HepG2 (cell line): ENCODE data around the gene CADPS. TPM values are rescaled to one million over a fixed set of nuclear protein-coding genes. Genes with fewer than 3 reads are reported as not detected.

Source experiments
- ATAC-seq: fragments of 200-7000 bp; cut with Tn5 transposase; 3 replicates; pipeline ENCODE4 v1.9.1; 2020; ENCODE audit warnings: mild to moderate bottlenecking, moderate library complexity
- BruUV-seq: library from RNA; stranded (reverse); fragments of 400-500 nt; replicated peaks from 2 replicates; lab custom pipeline; 2021; lab: Mats Ljungman, UMichigan
- CTCF ChIA-PET: fragments of 300-600 bp; formaldehyde crosslinking; extraction: SDS; loops from one replicate; lab custom pipeline; 2021; ENCODE audit warnings: low total read pairs, inconsistent platforms, low intra/inter-chr PET ratio; lab: Yijun Ruan, JAX
- POLR2A ChIA-PET: fragments of 350-600 bp; sonication (Branson Sonifier 250); formaldehyde crosslinking; loops from one replicate; lab custom pipeline; 2020; ENCODE audit warnings: antibody characterized with exemption, inconsistent platforms; lab: Yijun Ruan, JAX
- DNase-seq: peaks from one replicate; pipeline ENCODE4 v3.0.0-alpha.2; 2015; ENCODE audit warnings: low spot score
- FAIRE-seq: peaks from 3 replicates; lab custom pipeline; 2011; peaks lifted over from hg19 to GRCh38; lab: Jason Lieb, UNC
- H2AFZ ChIP-seq: one replicate; pipeline ENCODE4 v1.6.1; 2011; ENCODE audit warnings: low read length, inconsistent platforms
- H3K27ac ChIP-seq: fragments of 300-600 bp; 3 replicates; pipeline ENCODE4 v1.8.0; 2011; ENCODE audit warnings: mixed run types, mild to moderate bottlenecking, mixed read lengths, low read length, inconsistent platforms; ENCODE audit not compliant: insufficient read depth; ENCODE audit errors: extremely low read length
- H3K27me3 ChIP-seq, 2 experiments: fragments of 200-600 bp in 1 of 2; 2 replicates in 1 of 2; 3 replicates in 1 of 2; pipeline versions ENCODE4 v1.6.0 to v1.8.0; 2011; ENCODE audit warnings: low read length in 2 of 2, mild to moderate bottlenecking in 2 of 2, moderate library complexity in 2 of 2, inconsistent platforms in 1 of 2; ENCODE audit not compliant: insufficient read depth in 2 of 2, control insufficient read depth in 1 of 2
- H3K36me3 ChIP-seq, 2 experiments: fragments of 200-600 bp in 1 of 2; replicated peaks in 1 of 2; 2 replicates in 1 of 2; 3 replicates in 1 of 2; pipeline versions ENCODE4 v1.5.1 to v1.8.0; 2011; ENCODE audit warnings: low read length in 2 of 2, inconsistent platforms in 1 of 2; ENCODE audit not compliant: insufficient read depth in 2 of 2, control insufficient read depth in 1 of 2
- H3K4me1 ChIP-seq: 2 replicates; pipeline ENCODE4 v1.5.1; 2012; ENCODE audit warnings: low read length, inconsistent platforms; ENCODE audit not compliant: insufficient read depth
- H3K4me2 ChIP-seq: 2 replicates; pipeline ENCODE4 v1.6.0; 2011; ENCODE audit warnings: low read depth, low read length, inconsistent platforms
- H3K4me3 ChIP-seq, 3 experiments: fragments of 200-600 bp in 1 of 3; sonication (generic), shearing (Covaris generic) in 1 of 3; replicated peaks in 1 of 3; 2 replicates each; pipeline ENCODE4 v1.5.1; 2011 to 2016; ENCODE audit warnings: low read length in 3 of 3, inconsistent platforms in 2 of 3, low read depth in 2 of 3, mild to moderate bottlenecking in 2 of 3, control low read depth in 1 of 3, mixed read lengths in 1 of 3; ENCODE audit not compliant: insufficient read depth in 1 of 3
- H3K79me2 ChIP-seq: one replicate; pipeline ENCODE4 v1.6.1; 2011; ENCODE audit warnings: low read length, inconsistent platforms; ENCODE audit not compliant: insufficient read depth
- H3K9ac ChIP-seq: 2 replicates; pipeline ENCODE4 v1.6.0; 2011; ENCODE audit warnings: mild to moderate bottlenecking, low read depth, low read length, inconsistent platforms; ENCODE audit not compliant: insufficient read depth
- H3K9me3 ChIP-seq: 2 replicates; pipeline ENCODE4 v1.5.1; 2012; ENCODE audit warnings: mild to moderate bottlenecking, low read length
- H4K20me1 ChIP-seq: 2 replicates; pipeline ENCODE4 v1.6.0; 2011; ENCODE audit warnings: inconsistent platforms, mild to moderate bottlenecking, low read length, moderate library complexity; ENCODE audit not compliant: insufficient read depth
- ARNT ChIP-seq: fragments of 450-650 bp; IDR thresholded peaks from 2 replicates; pipeline ENCODE4 v1.6.1; 2017
- CHD2 ChIP-seq: IDR thresholded peaks from 2 replicates; pipeline ENCODE4 v1.6.1; 2011; ENCODE audit warnings: low read depth, low read length, improper control_type of control experiment
- ELF3 ChIP-seq: IDR thresholded peaks from 2 replicates; pipeline ENCODE4 v1.6.1; 2016; ENCODE audit warnings: missing genetic modification reagents, missing compliant biosample characterization
- FOXJ3 ChIP-seq: sonication (generic); formaldehyde crosslinking; IDR thresholded peaks from 2 replicates; pipeline ENCODE4 v1.4.0; 2020; ENCODE audit warnings: missing genetic modification reagents, mild to moderate bottlenecking, borderline replicate concordance
- HDAC6 ChIP-seq: fragments of 200-600 bp; sonication (generic); IDR thresholded peaks from 2 replicates; pipeline ENCODE4 v1.7.0; 2017; ENCODE audit warnings: mild to moderate bottlenecking, antibody characterized with exemption, low read length, low read depth
- KDM6A ChIP-seq: IDR thresholded peaks from 2 replicates; pipeline ENCODE4 v1.6.1; 2016; ENCODE audit warnings: low read depth
- MED1 ChIP-seq: sonication (generic); formaldehyde crosslinking; IDR thresholded peaks from 2 replicates; pipeline ENCODE4 v1.4.0; 2020; ENCODE audit warnings: missing genetic modification reagents
- NFRKB ChIP-seq: fragments of 450-650 bp; IDR thresholded peaks from 2 replicates; pipeline ENCODE4 v1.6.1; 2017
- PHF20 ChIP-seq: sonication (generic); formaldehyde crosslinking; IDR thresholded peaks from 2 replicates; pipeline ENCODE4 v1.5.0; 2020; ENCODE audit warnings: mild to moderate bottlenecking, missing genetic modification reagents
- POLR2AphosphoS2 ChIP-seq: IDR thresholded peaks from 2 replicates; pipeline ENCODE4 v1.6.1; 2011; ENCODE audit warnings: low read depth, low read length, improper control_type of control experiment
- RFXANK ChIP-seq: IDR thresholded peaks from 2 replicates; pipeline ENCODE4 v1.6.1; 2016
- SMAD9 ChIP-seq: sonication (generic); formaldehyde crosslinking; IDR thresholded peaks from 2 replicates; pipeline ENCODE4 v1.5.1; 2020; ENCODE audit warnings: mild to moderate bottlenecking, missing genetic modification reagents
- TCF7L2 ChIP-seq: IDR thresholded peaks from 2 replicates; pipeline ENCODE4 v1.6.1; 2011; ENCODE audit warnings: mild to moderate bottlenecking, low read depth, low read length, moderate library complexity
- YEATS4 ChIP-seq: sonication (generic); formaldehyde crosslinking; IDR thresholded peaks from 2 replicates; pipeline ENCODE4 v1.4.0; 2020; ENCODE audit warnings: missing genetic modification reagents, borderline replicate concordance
- ZFP82 ChIP-seq: sonication (generic); formaldehyde crosslinking; IDR thresholded peaks from 2 replicates; pipeline ENCODE4 v1.5.1; 2020; ENCODE audit warnings: mild to moderate bottlenecking, missing genetic modification reagents, borderline replicate concordance
- ZNF331 ChIP-seq: sonication (generic); formaldehyde crosslinking; IDR thresholded peaks from 2 replicates; pipeline ENCODE4 v1.4.0; 2020; ENCODE audit warnings: missing genetic modification reagents
- ZNF572 ChIP-seq: sonication (generic); formaldehyde crosslinking; IDR thresholded peaks from 2 replicates; pipeline ENCODE4 v1.5.1; 2020; ENCODE audit warnings: mild to moderate bottlenecking, missing genetic modification reagents
- in situ Hi-C: cut with HindIII; loops from 2 replicates; pipeline ENCODE4 v1.10.0; 2017; ENCODE audit warnings: low pct_unique_long_range_greater_than_20kb; ENCODE audit not compliant: extremely low pct_ligation_motif_present
- intact Hi-C: fragments of 100-400 bp; cut with micrococcal nuclease; formaldehyde crosslinking; loops from one replicate; pipeline ENCODE4 v1.10.0; 2022; ENCODE audit not compliant: unreplicated experiment
- polyA plus RNA-seq, 8 experiments: library from polyadenylated mRNA; depleted of rRNA in 3 of 8; stranded (reverse) in 7 of 8; unstranded in 1 of 8; fragments of >200 nt; fragmentation: Illumina TruSeq in 4 of 8; extraction: Trizol in 4 of 8; gene quantifications; 2 replicates each; pipeline versions ENCODE4 v1.2.1 to v1.2.3, GENCODE V29; 2011 to 2016; ENCODE audit warnings: low read depth in 4 of 8, missing spikeins in 1 of 8, mixed read lengths in 1 of 8; ENCODE audit not compliant: insufficient read depth in 1 of 8
- total RNA-seq, 5 experiments: library from RNA; depleted of rRNA; stranded (reverse); fragments of >200 nt; fragmentation: Illumina TruSeq; extraction: Trizol; gene quantifications; 2 replicates each; pipeline ENCODE4 v1.2.3, GENCODE V29; 2016; ENCODE audit warnings: low read depth in 1 of 5
- TF ChIP-seq, protein P1 (sequence below): sonication (generic); formaldehyde crosslinking; IDR thresholded peaks from 2 replicates; pipeline ENCODE4 v1.8.0; 2022; ENCODE audit warnings: mild to moderate bottlenecking, missing genetic modification reagents, moderate library complexity
- TF ChIP-seq, protein P2 (sequence below): sonication (generic); formaldehyde crosslinking; IDR thresholded peaks from 2 replicates; pipeline ENCODE4 v1.4.0; 2020; ENCODE audit warnings: missing genetic modification reagents

Gene CADPS
- total and polyA plus RNA-seq, 2 of the 13 experiments (the other 11 are each of a cell fraction or from before 2014, with no cell fraction given): not detected

DNA sequence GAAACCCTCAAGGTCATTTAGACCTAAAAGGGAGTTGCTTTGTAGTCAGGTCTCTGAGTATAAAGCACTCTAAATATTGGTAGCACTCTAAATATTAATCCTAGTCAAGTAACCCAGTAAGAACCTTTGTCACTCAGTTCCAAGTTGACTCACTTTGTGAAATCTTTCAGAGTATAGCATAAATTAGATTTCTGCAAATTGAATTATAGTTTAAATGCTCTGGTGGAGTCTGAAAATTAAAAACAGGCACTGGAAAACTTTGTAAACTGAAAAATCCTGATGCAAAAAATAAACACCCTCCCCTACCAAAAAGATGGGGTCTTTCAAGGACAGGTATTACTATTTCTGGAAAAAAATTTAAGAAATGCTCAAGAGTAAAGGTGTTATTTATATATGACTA lies 305.6 kb downstream of the CADPS start:
- Histone ChIP-seq H3K4me2 (no peak overlapping the region), H3K9ac (no peak overlapping the region), H3K9me3 (no peaks in the 10 kb centered on the region), H3K4me3 (no peak overlapping the region), H3K79me2 (no peaks in the 10 kb centered on the region), H3K27ac (no peak overlapping the region), H2AFZ (no peak overlapping the region), H4K20me1 (no peaks in the 10 kb centered on the region), H3K27me3 (peaks cover 0 to 5% of the 10 kb centered on the region in 2 experiments; a peak in 1 of 5 replicates), H3K4me1 (no peaks in the 10 kb centered on the region), H3K36me3 (no peaks in the 10 kb centered on the region)
- intact Hi-C loops: no loop called here
- no peak for DNase-seq
- in situ Hi-C loops: no loop called here
- TF ChIP-seq CHD2: no peak
- TF ChIP-seq ZNF572 (CRISPR knock-in tag): no peak
- no peak for TF ChIP-seq YEATS4 (CRISPR knock-in tag)
- TF ChIP-seq FOXJ3 (CRISPR knock-in tag): no peak
- TF ChIP-seq POLR2AphosphoS2: no peak
- TF ChIP-seq TCF7L2: no peak
- no peak for TF ChIP-seq ARNT
- no peak for TF ChIP-seq HDAC6
- TF ChIP-seq KDM6A (CRISPR knock-in tag): no peak
- no peak for TF ChIP-seq ELF3 (CRISPR knock-in tag)
- no peak for TF ChIP-seq RFXANK
- TF ChIP-seq, protein P1, sequence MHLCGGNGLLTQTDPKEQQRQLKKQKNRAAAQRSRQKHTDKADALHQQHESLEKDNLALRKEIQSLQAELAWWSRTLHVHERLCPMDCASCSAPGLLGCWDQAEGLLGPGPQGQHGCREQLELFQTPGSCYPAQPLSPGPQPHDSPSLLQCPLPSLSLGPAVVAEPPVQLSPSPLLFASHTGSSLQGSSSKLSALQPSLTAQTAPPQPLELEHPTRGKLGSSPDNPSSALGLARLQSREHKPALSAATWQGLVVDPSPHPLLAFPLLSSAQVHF (CRISPR knock-in tag): no peak
- TF ChIP-seq PHF20 (CRISPR knock-in tag): no peak
- TF ChIP-seq SMAD9 (CRISPR knock-in tag): no peak
- TF ChIP-seq ZFP82: no peak
- TF ChIP-seq ZNF331: no peak
- TF ChIP-seq NFRKB: no peak
- no peak for TF ChIP-seq MED1 (CRISPR knock-in tag)
- TF ChIP-seq, protein P2, sequence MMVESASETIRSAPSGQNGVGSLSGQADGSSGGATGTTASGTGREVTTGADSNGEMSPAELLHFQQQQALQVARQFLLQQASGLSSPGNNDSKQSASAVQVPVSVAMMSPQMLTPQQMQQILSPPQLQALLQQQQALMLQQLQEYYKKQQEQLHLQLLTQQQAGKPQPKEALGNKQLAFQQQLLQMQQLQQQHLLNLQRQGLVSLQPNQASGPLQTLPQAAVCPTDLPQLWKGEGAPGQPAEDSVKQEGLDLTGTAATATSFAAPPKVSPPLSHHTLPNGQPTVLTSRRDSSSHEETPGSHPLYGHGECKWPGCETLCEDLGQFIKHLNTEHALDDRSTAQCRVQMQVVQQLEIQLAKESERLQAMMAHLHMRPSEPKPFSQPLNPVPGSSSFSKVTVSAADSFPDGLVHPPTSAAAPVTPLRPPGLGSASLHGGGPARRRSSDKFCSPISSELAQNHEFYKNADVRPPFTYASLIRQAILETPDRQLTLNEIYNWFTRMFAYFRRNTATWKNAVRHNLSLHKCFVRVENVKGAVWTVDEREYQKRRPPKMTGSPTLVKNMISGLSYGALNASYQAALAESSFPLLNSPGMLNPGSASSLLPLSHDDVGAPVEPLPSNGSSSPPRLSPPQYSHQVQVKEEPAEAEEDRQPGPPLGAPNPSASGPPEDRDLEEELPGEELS (CRISPR knock-in tag): no peak
- no TSS peak for BruUV-seq
- no peak for FAIRE-seq
- no peak for ATAC-seq
- CTCF ChIA-PET: no interaction called here
- POLR2A ChIA-PET: no interaction called here
